HFFc6 (cell line): Measurements from ENCODE around the gene NCOR2. TPM values are rescaled to one million over a fixed set of nuclear protein-coding genes. Genes with fewer than 3 reads are reported as not detected.

Source experiments
- DNase-seq: peaks from one replicate; pipeline ENCODE4 v3.0.0-alpha.2; 2018
- H3K27ac Mint-ChIP-seq: 2 replicates; pipeline ENCODE4 v1.8.0; 2020; ENCODE audit warnings: mild to moderate bottlenecking, mixed read lengths
- H3K27me3 Mint-ChIP-seq: 2 replicates; pipeline ENCODE4 v1.8.0; 2021; ENCODE audit warnings: mild to moderate bottlenecking, moderate library complexity, mixed read lengths; ENCODE audit not compliant: insufficient read depth
- H3K36me3 Mint-ChIP-seq: 2 replicates; pipeline ENCODE4 v1.8.0; 2021; ENCODE audit warnings: low read depth, mixed read lengths
- H3K4me1 Mint-ChIP-seq: 2 replicates; pipeline ENCODE4 v1.8.0; 2020; ENCODE audit warnings: low read depth, mixed read lengths
- H3K4me3 Mint-ChIP-seq: 2 replicates; pipeline ENCODE4 v1.8.0; 2020; ENCODE audit warnings: mild to moderate bottlenecking, moderate library complexity, mixed read lengths
- H3K9me3 Mint-ChIP-seq: 2 replicates; pipeline ENCODE4 v1.8.0; 2020; ENCODE audit warnings: mild to moderate bottlenecking, mixed read lengths
- total RNA-seq, 6 experiments: library from RNA; stranded (reverse); fragmentation: NEBNext Ultra II Directional; extraction: Animal tissue kit (Norgen Biotek cat#: 25700); gene quantifications; 2 replicates in 1 of 6; 3 replicates in 5 of 6; pipeline ENCODE4 v1.2.3, GENCODE V29; 2021
- TF ChIP-seq, protein P1 (sequence below): fragments of 200-600 bp; sonication (generic); IDR thresholded peaks from 2 replicates; pipeline ENCODE4 v1.5.0; 2021; ENCODE audit warnings: antibody characterized with exemption, mild to moderate bottlenecking

The NCOR2 gene
- total RNA-seq, 6 experiments from 2014 or later: 237 to 249 (median 240) TPM

GRCh38 chr12:124583854-124584253, 16.4 kb upstream of the NCOR2 start:
- peaks cover 15% of the 10 kb centered on the region for H3K9me3 Mint-ChIP-seq
- no peak overlapping the region for H3K27ac Mint-ChIP-seq
- no peak for DNase-seq
- peaks cover 4% of the 10 kb centered on the region for H3K27me3 Mint-ChIP-seq
- TF ChIP-seq, protein P1, sequence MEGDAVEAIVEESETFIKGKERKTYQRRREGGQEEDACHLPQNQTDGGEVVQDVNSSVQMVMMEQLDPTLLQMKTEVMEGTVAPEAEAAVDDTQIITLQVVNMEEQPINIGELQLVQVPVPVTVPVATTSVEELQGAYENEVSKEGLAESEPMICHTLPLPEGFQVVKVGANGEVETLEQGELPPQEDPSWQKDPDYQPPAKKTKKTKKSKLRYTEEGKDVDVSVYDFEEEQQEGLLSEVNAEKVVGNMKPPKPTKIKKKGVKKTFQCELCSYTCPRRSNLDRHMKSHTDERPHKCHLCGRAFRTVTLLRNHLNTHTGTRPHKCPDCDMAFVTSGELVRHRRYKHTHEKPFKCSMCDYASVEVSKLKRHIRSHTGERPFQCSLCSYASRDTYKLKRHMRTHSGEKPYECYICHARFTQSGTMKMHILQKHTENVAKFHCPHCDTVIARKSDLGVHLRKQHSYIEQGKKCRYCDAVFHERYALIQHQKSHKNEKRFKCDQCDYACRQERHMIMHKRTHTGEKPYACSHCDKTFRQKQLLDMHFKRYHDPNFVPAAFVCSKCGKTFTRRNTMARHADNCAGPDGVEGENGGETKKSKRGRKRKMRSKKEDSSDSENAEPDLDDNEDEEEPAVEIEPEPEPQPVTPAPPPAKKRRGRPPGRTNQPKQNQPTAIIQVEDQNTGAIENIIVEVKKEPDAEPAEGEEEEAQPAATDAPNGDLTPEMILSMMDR: no peak
- no peak overlapping the region for H3K4me3 Mint-ChIP-seq
- peaks cover 8% of the 10 kb centered on the region for H3K4me1 Mint-ChIP-seq
- peaks cover 14% of the 10 kb centered on the region for H3K36me3 Mint-ChIP-seq

- peaks cover 14% of the 10 kb centered on the region for H3K36me3 Mint-ChIP-seq
- peaks cover 15% of the 10 kb centered on the region for H3K9me3 Mint-ChIP-seq
Observed at GRCh38 chr12:124582108-124582424, 14.7 kb upstream of the NCOR2 start.

DNA sequence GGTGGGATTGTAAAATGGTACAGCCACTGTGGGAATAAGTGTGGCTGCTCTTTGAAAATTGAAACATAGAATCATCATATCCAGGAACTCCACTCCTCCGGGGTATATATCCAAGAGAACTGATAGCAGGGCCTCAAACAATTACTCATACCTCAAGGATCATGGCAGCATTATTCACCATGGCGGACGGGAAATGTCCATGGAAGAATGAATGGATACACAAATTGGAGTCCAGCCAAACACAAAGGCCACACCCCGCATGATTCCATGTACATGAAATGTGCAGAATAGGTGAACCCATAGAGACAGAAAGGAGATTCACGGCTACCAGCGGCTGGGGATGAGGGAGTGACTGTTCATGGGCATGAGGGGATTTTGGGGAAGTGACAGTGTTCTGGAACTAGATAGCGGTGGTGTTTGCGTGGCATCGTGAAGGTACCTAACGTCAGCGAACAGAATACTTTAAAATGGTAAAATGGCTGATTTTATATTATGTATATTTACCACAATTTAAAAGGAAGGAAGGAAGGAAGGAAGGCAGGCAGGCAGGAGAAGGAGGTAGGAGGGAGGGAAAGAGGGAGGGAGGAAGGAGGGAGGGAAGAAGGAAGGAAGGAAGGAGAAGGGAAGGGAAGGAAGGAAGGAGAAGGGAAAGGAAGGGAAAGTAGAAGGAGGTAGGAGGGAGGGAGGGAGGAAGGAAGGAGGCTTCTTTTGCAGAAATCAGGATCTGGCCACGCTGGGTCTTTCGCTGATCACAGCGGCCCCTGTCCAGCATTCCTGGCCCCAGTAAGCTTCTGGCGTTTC, 14.1 kb upstream of the NCOR2 start:
- peaks cover 3% of the 10 kb centered on the region; the same call in 1 of the 2 replicates for H3K27me3 Mint-ChIP-seq
- H3K36me3 Mint-ChIP-seq: peaks cover 14% of the 10 kb centered on the region
- peaks cover 15% of the 10 kb centered on the region for H3K9me3 Mint-ChIP-seq
- H3K4me3 Mint-ChIP-seq: no peak overlapping the region
- no peak for DNase-seq
- no peak overlapping the region for H3K27ac Mint-ChIP-seq
- no peaks in the 10 kb centered on the region for H3K4me1 Mint-ChIP-seq
- TF ChIP-seq, protein P1: no peak

More at GRCh38 chr12:124582108-124582424, 14.7 kb upstream of the NCOR2 start:
- TF ChIP-seq, protein P1: no peak
- DNase-seq: no peak
- Mint-ChIP-seq H3K4me1 (no peaks in the 10 kb centered on the region), H3K4me3 (no peak overlapping the region), H3K27ac (no peak overlapping the region), H3K27me3 (peaks cover 4% of the 10 kb centered on the region)

DNA sequence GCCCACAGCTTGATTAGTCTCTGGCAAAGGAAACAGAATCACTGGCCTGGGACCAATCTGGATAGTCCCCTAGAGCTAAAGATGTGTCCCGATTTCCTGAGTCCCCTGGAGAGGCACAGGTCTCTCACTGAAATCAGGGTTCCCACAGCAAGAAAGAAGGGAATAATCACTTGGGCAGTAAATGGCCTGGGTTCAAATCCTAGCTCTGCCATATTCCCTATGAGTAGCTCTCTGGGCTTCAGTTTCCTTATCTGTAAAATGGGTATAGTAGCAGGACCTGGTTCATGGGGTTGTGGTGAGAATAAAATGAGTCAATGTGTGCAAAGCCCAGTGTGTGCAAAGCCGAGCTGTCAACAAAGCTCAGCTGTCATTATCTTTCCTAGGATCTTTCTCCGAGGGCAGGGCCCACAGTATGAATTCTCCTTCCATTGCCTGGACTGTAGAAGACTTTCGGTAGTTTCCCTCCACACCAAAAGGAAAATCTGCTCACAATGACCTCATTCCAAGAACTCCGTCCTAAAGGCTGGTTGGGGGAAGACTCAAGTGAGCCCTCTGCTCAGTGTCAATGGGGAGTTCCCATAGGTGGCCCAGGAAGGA, 12.6 kb upstream of the NCOR2 start:
- Mint-ChIP-seq H3K9me3 (peaks cover 15% of the 10 kb centered on the region), H3K4me1 (no peaks in the 10 kb centered on the region), H3K27me3 (no peaks in the 10 kb centered on the region), H3K27ac (no peak overlapping the region), H3K36me3 (peaks cover 14% of the 10 kb centered on the region), H3K4me3 (no peak overlapping the region)
- DNase-seq: no peak
- TF ChIP-seq, protein P1: no peak

GRCh38 chr12:124578854-124579253, 11.4 kb upstream of the NCOR2 start:
- H3K36me3 Mint-ChIP-seq: peaks cover 14% of the 10 kb centered on the region
- peaks cover 15% of the 10 kb centered on the region for H3K9me3 Mint-ChIP-seq
- no peaks in the 10 kb centered on the region for H3K27me3 Mint-ChIP-seq
- H3K4me1 Mint-ChIP-seq: no peaks in the 10 kb centered on the region
- H3K27ac Mint-ChIP-seq: no peak overlapping the region
- DNase-seq: no peak
- no peak overlapping the region for H3K4me3 Mint-ChIP-seq
- TF ChIP-seq, protein P1: no peak
